ENCODE measurements around the gene KDM4C.
"Not testable (repeated sequence)": the region's sequence is repeated elsewhere in the genome, so short reads cannot be mapped to it uniquely, and the experiment has no call there.

KDM4C gene

DNA sequence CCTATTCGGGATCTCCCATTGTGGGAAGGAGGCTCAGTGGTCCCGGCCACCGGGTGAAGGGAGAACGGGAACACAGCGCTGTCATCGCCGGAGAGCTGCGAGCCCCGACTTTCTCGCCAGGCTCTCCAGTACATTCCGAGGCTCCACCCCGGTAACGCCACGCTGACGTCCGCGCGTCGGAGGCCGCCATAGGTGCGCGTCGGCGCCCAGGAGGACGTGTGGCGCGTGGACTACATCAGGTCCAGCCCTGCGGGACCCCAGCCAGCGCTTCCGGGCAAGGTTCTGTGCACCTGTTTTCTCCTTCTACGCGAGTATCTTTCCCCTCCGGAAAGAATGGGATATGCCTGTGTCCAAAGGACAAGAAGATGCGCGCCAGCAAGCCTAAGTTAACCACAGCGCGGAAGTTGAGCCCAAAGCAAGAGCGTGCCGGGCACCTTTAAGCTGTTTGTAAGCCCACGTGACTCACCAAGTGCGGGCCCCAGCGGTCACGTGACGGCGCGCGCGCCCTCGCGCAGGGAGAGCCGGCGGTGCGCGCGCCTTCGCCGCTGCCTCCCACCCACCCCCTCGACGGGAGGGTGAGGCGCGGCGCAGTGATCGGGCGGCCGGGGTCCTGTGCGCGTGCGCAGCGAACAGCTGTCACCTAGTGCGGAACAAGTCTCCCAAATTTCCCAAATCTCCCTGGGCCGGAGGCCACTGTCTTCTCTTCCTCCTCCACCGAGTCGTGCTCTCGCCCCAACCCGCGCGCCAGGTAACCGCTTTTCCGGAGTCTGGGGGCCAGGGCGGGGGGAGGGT lies at the start of gene KDM4C:
Gene KDM4C (plus strand): TSS at position 518 of the 792 bp plus-strand sequence. CDS start 35,016 bp downstream, outside the sequence.
- DNase-seq: peak; percentile 93

DNA sequence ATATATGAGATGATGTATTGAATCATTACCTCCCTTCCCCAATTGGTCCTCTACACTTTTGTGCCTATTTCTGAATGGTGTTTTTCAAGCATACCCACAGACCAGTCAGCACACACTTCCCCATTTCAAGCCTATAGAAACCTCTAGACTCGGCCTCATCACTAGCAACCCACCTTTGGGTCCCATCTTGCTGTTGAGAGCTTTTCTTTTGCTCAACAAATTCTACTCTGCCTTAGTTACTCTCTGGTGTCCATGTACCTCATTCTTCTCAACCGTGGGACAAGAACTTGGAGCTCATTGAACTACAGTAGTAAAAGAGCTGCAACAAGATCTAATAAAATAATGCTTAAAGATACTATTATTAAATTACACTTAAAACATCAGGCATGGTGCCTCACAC lies 49.0 kb upstream of the KDM4C start:
- no peak for DNase-seq

DNA sequence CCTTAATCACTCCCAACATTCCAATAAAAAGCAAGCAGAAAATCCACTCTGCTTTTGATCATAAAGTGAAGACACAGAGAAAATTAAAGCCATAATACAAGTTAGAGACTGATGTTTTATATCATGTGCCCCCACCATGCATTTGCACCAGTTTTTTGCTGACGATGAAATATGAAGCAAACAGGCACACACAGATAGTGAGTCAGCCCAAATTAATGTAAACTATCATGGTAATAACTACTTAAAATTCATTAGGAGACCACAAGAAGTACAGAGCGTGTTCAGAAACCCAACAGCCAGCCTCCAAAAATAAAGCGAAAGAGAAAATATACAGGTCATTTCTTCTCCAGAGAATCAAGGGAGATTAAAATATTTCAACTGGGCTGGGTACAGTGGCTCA lies 46.4 kb upstream of the KDM4C start:
- no peak for DNase-seq

DNA sequence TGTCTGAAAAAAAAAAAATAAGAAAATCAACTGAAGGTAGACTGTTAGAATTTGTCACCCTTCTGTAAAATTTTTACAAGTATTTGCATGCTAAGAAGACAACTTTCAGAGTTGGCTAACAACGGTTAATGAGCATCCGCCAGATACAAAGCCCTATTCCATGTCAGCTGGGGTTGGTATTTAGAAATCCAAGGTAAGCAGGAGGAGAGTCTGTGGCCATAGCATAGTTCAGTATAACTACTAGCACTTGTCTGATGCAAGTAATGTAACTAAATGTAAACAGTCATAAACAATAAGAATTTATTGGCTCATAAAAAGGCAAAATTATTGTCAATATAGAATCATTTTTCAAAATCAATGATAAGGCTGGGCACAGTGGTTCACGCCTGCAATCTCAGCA lies 45.7 kb upstream of the KDM4C start:
- no peak for DNase-seq

DNA sequence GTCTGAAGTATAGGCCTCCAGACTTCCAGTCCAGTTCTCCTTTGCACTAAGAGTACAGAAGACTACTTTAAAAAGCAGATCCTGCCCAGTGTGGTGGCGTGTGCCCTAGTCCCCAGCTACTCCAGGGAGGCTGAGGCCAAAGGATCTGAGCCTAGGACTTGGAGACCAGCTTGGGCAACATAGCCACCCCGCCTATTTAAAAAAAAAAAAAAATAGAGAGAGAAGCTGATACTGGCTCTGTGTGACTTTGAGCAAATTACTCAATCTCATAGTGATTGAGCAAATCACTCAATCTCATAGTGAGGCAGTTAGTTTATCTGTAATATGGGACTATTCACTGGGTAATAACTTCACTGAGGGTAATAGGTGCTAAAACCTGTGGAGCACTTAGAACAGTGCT lies 43.6 kb upstream of the KDM4C start:
- DNase-seq: no peak

DNA sequence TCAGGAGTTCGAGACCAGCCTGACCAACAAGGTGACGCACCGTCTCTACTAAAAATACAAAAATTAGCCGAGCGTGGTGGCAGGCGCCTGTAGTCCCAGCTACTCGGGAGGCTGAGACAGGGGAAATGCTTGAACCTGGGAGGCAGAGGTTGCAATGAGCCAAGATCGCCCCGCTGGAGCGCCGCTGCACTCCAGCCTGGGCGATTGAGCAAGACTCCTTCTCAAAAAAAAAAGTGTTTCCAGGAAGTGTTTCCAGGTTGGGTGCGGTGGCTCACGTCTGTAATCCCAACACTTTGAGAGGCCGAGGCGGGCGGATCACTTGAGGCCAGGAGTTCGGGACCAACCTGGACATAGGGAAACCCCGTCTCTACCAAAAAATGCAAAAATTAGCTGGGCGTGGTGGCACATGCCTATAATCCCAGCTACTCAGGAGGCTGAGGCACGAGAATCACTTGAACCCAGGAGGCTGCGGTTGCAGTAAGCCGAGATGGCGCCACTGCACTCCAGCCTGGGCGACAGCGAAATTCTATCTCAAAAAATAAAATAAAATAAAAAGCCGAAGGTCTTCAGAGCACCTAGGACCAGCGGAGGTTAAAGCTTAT lies 42.5 kb upstream of the KDM4C start:
- DNase-seq: not testable (repeated sequence)

DNA sequence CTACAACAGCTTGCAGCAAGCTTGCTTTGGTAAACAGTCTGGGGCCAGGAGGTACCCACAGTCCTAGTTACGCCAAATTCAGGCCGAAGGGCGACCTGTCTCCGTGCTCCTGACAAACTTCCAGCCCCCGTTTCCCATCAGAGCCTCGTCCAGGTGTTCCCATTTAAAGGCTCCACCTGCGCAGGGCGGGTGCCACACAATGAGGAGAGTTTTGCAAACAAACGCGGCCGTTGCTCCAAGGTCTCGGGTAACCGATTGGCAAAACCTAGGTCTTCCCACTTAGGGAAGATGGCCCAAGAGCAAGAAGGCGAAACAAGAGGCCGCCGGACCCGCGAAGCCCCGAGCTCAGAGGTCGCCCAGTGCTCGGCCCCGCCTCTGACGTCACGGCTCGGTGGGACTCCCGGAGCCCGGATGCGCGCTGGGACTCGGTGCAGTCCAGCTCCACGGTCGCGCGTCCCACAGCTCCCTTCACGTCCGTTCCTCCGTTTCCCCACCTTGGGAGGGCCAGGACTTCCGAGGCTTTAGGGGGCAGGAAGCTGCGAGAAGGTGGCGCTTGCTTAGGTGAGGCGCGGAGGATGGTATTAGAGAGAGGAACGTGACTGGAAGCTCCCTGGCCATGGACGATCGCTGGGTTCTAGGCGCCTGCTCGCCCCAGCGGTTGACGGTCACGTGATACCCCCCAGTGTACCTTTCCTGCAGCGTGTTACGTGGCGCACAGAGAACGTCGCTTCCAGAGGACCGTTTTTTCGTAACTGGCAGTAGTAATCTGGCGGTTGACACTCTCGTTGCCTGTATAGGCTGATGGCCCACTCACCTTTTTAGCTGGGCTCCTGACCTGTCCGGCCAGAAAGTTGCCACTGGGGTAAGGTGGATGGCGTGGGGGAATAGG lies 41.8 kb upstream of the KDM4C start:
- peak; percentile 69 for DNase-seq

DNA sequence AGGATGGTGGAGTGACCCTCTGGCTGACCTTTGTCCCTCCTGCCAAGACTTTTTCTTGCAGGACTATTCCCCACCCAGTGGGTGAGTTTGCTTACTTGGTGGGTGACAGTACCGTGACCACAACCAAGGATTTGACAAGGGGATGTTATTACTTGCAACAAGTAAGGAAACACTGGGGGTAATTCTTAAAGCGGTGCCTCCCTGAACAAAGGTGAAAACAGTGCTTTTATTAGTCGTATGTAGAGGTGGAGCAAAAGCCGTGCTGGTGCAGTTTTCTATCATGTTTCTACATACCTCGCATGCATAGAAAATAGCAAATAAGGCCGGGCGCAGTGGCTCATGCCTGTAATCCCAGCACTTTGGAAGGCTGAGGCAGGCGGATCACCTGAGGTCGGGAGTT lies 41.0 kb upstream of the KDM4C start:
- DNase-seq: no peak

DNA sequence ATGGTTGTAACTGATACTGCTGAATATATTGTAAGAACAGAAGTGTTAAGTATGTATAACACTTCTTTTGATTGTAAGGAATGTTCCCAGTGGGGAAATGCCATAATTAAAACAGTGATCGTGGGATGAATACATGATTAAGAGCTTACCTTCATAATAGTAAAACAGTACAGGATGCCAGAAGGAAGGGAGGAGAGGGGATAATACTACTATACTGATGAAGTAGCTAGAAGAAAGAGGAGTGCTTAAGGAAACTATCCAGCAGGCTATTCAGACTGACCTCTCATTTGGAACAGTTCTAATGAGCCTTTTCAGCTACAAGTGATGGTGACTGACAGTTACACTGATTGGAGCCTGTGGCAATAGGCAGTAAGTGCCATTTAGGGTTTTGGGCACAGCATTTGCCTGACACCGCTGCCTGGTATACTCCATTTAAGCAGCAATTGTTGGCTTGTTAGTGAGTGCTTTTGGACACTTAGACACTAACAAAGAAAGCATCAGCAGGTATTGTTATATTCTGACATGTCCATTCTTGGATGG lies 33.8 kb upstream of the KDM4C start:
- DNase-seq: no peak

DNA sequence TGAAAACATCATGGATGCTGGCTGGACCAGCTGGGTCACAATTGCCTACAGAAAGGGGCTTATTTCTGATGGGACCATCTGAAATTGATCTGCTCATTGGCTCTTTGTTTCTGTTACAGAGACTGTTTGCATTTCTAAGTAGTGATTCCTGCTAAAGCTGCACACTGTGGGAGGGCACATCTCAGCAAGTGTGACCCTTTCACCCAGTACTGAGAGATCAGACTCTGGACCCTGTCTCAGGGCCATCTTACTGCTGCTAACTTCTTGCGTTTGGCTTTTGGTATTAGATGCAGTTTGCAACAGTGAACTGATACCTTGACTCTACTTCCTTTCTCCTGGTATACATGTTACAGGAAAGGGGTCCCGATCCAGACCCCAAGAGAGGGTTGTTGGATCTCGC lies 24.5 kb upstream of the KDM4C start:
- DNase-seq: no peak

DNA sequence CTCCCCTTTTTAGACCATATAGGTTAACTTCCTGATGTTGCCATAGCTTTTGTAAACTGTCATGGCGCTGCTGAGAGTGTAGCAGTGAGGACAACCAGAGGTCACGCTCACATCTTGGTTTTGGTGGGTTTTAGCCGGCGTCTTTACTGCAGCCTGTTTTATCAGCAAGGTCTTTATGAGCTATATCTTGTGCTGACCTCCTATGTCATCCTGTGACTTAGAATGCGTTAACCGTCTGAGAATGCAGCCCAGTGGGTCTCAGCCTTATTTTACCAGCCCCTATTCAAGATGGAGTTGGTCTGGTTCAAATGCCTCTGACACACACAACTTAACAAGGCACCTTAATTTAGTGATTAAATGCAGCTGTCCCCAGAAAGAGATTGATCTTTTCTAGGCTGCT lies 23.9 kb upstream of the KDM4C start:
- no peak for DNase-seq

DNA sequence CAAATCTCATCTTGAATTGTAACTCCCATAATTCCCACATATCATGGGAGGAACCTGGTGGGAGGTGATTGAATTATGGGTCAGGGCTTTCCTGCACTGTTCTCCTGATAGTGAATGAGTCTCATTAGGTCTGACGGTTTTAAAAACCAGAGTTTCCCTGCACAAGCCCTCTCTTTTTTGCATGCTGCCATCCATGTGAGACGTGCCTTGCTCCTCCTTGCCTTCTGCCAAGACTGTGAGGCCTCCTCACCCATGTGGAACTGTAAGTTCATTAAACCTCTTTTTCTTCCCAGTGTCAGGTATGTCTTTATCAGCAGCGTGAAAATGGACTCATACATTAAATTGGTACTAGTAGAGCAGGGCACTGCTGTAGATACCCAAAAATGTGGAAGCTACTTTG lies 22.4 kb upstream of the KDM4C start:
- no peak for DNase-seq

DNA sequence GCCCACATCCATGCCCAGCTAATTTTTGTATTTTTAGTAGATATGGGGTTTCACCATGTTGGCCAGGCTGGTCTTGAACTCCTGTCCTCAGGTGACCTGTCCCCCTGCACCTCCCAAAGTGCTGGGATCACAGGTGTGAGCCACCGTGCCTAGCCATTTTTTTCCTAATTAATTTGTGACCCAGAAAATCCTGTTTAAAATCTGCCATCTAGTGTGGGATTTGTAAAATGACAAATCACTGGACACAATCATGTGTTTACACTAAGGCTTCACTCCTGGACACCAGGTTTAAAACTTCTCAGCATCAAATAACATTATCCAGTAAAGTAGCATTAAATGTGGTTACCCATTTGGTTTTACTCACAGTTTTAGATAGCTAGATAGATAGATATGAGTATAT lies 18.6 kb upstream of the KDM4C start:
- DNase-seq: no peak

DNA sequence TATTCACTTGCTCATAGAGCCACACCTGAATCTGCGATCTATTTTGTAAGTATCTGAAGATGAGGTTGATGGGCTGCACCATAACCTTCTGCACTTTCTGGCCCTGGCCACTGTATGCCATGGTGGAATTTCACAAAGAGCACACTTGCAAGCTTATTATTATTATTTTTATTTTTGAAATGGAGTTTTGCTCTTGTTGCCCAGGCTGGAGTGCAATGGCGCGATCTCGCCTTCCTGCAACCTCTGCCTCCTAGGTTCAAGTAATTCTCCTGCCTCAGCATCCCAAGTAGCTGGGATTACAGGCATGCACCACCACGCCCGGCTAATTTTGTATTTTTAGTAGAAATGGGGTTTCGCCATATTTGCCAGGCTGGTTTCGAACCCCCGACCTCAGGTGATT lies 8.9 kb upstream of the KDM4C start:
- not testable (repeated sequence) for DNase-seq

DNA sequence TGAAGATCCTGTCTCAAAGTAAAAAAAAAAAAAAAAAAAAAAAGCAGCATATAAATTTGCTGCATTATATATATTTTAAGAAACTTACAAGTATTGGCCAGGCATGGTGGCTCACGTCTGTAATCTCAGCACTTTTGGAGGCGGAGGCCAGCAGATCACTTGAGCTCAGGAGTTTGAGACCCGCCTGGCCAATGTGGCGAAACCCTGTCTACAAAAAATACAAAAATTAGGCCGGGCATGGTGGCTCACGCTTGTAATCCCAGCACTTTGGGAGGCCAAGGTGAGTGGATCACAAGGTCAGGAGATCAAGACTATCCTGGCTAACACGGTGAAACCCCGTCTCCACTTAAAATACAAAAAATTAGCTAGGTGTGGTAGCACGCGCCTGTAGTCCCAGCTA lies 2.9 kb upstream of the KDM4C start:
- DNase-seq: not testable (repeated sequence)

DNA sequence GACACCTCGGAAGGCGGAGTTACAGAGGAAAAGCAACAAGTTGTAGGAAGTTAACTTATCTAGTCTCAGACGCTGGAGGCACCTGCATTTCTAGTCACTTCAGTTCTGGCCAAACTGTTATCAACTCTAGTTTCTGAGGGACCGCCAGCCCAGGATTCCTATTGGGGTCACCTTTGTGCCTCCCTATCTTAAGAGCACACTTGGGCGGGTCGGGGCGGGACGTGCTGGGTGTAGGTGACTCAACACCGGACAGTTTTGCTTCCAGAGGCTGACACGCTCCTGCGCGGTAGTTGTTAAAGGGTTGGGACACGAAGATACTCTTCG lies 679 bp upstream of the KDM4C start:
- DNase-seq: peak; percentile 71

DNA sequence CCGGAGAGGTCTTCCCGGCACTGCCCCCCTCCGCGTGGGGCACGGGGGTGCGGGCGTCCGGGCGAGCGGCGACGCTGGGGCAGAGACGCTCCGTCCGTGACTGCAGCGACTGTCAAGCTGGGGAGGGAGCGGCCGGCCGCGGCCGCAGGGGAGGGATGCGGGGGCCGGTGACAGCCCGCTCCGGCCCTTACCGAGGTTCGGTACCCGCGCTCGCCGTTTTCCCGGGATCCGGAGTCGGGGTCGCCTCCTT lies 400 bp downstream of the KDM4C start:
- no peak for DNase-seq

DNA sequence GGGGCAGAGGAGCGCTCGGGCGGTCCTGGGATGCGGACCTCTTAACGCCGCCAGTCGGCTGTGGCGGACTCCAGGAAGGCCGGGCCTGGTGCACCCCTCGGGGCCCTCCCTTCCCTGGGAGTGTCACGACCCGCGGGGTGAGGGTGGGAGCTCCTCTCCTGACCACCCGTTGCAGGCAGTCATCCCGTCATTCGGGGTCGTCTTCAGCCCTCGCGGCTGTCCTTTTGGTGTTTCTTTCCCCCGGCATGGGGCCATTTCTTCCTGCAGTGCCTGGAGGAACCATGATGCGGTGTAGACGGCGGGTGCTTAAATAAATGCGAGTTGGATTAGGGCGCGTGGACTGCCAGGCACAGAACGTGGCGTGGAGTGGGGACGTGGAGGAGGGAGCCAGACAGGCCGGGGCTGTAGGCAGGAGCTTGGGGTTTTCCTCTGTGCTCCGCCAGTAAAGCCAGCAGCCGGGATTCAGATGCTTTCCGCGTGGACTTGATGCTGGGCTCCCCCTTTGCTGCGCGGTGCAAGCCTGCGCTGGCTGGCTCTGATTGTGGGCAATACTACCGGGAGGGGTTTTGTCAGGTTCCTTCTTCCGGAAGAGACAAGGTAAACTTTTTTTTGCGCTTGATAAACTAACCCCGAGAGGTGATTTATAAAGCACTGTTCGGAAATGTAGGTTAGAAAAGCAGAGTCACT lies 868 bp downstream of the KDM4C start:
- peak; percentile 31 for DNase-seq

DNA sequence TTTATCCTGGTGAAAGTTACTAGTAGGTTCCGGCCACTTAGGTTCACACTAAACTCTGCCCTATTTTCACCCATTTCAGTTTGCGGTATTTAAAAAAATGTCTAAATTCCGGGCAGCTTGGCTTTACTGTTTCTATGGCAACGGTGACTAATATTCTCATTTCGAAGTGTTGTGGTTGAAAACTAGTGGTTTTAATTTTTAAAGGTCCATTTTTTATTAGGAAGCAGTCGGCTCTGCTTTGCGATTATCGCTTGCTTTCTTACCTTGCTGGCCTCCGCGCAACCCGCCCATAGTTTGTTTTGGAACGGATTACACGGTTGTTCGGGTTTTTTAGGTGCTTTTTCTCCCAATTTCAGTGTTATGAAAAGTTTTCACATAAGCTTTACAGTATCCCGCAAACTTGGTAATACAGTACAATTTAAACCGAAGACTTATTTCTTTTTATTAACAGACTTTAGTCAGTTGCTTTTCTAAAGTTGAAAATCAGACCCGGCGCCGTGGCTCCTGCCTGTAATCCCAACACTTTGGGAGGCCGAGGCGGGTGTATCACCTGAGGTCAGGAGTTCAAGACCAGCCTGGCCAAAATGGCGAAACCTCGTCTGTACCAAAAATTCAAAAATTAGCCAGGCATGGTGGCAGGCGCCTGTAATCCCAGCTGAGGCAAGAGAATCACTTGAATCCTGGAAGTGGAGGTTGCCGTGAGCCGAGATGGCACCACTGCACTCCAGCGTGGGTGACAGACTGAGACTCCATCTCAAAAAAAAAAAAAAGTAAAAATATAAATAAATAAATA lies 1.6 kb downstream of the KDM4C start:
- DNase-seq: no peak

DNA sequence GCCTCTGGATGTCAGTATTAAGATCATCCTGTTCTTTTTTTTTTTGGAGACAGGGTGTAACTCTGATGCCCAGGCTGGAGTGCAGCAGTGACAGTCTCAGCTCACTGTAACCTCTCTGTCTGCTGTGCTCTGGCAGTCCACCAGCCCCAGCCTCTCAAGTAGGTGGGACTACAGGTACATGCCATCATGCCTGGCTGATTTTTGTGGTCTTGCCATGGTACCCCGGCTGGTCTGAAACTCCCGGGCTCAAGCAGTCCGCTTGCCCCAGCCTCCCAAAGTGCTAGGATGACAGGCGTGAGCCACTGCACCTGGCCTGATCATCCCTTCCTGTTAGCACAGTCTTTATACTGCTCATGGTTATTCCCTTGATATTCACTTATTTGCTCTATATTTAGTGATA lies 3.5 kb downstream of the KDM4C start:
- DNase-seq: no peak

DNA sequence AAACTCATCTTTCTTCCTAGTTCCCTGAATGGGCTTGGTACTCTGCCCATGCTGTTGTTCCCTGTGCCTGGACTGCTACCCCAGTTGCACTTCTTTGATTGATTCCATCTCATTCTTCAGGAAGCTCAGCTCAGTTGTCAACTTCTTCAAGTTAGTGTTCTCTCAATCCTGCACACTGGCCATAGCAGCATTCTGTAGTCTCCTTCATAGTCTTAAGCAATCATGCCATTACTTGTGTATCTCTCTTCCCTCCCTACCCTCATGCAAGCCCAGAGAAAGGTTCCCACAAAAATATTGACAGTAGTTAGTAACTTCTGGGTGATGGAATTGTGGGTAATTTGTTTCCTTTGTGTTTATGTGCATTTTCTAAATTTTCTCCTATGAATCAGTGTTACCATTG lies 5.5 kb downstream of the KDM4C start:
- no peak for DNase-seq

DNA sequence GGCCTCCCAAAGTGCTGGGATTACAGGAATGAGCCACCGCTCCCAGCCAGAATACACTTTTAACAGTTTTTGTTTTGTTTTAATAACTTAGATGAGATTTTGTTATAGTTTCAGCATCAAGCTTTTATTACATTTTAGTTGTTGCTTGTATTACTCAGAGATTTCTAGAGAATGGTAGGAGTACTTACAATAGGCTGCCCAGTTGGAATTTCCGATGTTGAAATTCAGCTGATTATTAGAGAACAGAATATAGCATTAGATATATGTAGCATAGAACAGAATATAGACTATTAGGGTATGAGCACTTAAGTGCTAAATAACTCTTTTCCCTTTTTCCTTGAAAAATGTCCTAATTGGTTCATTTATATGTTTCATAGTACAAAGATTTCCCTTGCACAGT lies 6.2 kb downstream of the KDM4C start:
- DNase-seq: no peak

DNA sequence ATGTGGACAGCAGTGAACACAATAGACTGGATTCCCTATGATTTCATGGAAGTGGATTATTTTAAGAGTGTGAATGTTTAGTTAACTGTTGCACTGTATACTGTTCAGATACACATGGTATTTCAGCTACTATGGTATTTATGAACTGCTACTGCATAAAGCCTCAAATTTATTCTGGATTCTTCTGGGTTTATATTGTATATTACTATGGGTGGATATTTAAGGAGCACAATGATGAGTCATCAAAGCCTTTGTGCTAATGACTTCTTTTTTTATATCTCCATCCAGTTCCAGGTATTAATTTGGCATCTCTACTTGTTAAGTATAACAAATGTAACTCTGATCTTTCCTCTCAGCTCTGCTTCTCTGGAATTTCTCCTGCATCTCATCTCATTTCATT lies 6.8 kb downstream of the KDM4C start:
- DNase-seq: no peak
